ENCODE measurements around the gene TNIK. TPM values are rescaled to one million over a fixed set of nuclear protein-coding genes. Genes with fewer than 3 reads are reported as not detected.

The TNIK gene
- total and polyA plus RNA-seq, 2 experiments from 2014 or later, result 14.6 to 34.3 TPM

GRCh38 chr3:171481011-171481410 is 20.8 kb upstream of the TNIK start:
- H2AFZ ChIP-seq, result peak overlapping the region; percentile 16; the same call in 1 of the 2 replicates

More at GRCh38 chr3:171481011-171481410, 20.8 kb upstream of the TNIK start:
- no peaks in the 10 kb centered on the region for H3F3A ChIP-seq (replicated peaks; ENCODE audit: low read depth)
- no peaks in the 10 kb centered on the region for H3K4me1 ChIP-seq (ENCODE audit: insufficient read depth)
- no peak overlapping the region for H3K27ac ChIP-seq (ENCODE audit: low read depth)
- no peaks in the 10 kb centered on the region for H3K79me2 ChIP-seq (replicated peaks; ENCODE audit: insufficient read depth)
- DNase-seq (ENCODE audit: low spot score) (no peak), ATAC-seq (no peak)
- Mint-ChIP-seq H3K36me3 (ENCODE audit: low read depth) (no peaks in the 10 kb centered on the region), H3K9me3 (no peaks in the 10 kb centered on the region), H3K4me3 (no peak overlapping the region), H3K27ac (no peak overlapping the region), H3K4me1 (no peaks in the 10 kb centered on the region), H3K27me3 (ENCODE audit: insufficient read depth, low read depth, poor library complexity) (peaks cover 3% of the 10 kb centered on the region)
- H3K27me3 ChIP-seq (ENCODE audit: insufficient read depth), result no peaks in the 10 kb centered on the region
- TF ChIP-seq ZNF331 (CRISPR knock-in tag; IDR thresholded peaks at IDR 0.05; ENCODE audit: low read depth) (no peak), NANOG (IDR thresholded peaks at IDR 0.05; ENCODE audit: borderline replicate concordance) (no peak), JUNB (IDR thresholded peaks at IDR 0.05; ENCODE audit: unreplicated experiment) (no peak), CREB1 (CRISPR knock-in tag; IDR thresholded peaks at IDR 0.05; ENCODE audit: low read depth) (no peak), ZNF114 (CRISPR knock-in tag; IDR thresholded peaks at IDR 0.05) (no peak), STAT1 (IDR thresholded peaks at IDR 0.05; ENCODE audit: unreplicated experiment) (no peak), POLR2AphosphoS5 (IDR thresholded peaks at IDR 0.05; ENCODE audit: low read depth) (no peak), EZH2phosphoT487 (IDR thresholded peaks at IDR 0.05; ENCODE audit: unreplicated experiment) (no peak), EZH2 (IDR thresholded peaks at IDR 0.05; ENCODE audit: low read depth, unreplicated experiment) (no peak)
- TF ChIP-seq, protein P1, sequence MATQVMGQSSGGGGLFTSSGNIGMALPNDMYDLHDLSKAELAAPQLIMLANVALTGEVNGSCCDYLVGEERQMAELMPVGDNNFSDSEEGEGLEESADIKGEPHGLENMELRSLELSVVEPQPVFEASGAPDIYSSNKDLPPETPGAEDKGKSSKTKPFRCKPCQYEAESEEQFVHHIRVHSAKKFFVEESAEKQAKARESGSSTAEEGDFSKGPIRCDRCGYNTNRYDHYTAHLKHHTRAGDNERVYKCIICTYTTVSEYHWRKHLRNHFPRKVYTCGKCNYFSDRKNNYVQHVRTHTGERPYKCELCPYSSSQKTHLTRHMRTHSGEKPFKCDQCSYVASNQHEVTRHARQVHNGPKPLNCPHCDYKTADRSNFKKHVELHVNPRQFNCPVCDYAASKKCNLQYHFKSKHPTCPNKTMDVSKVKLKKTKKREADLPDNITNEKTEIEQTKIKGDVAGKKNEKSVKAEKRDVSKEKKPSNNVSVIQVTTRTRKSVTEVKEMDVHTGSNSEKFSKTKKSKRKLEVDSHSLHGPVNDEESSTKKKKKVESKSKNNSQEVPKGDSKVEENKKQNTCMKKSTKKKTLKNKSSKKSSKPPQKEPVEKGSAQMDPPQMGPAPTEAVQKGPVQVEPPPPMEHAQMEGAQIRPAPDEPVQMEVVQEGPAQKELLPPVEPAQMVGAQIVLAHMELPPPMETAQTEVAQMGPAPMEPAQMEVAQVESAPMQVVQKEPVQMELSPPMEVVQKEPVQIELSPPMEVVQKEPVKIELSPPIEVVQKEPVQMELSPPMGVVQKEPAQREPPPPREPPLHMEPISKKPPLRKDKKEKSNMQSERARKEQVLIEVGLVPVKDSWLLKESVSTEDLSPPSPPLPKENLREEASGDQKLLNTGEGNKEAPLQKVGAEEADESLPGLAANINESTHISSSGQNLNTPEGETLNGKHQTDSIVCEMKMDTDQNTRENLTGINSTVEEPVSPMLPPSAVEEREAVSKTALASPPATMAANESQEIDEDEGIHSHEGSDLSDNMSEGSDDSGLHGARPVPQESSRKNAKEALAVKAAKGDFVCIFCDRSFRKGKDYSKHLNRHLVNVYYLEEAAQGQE (IDR thresholded peaks at IDR 0.05; ENCODE audit: unreplicated experiment), result no peak
- TF ChIP-seq, protein P2, sequence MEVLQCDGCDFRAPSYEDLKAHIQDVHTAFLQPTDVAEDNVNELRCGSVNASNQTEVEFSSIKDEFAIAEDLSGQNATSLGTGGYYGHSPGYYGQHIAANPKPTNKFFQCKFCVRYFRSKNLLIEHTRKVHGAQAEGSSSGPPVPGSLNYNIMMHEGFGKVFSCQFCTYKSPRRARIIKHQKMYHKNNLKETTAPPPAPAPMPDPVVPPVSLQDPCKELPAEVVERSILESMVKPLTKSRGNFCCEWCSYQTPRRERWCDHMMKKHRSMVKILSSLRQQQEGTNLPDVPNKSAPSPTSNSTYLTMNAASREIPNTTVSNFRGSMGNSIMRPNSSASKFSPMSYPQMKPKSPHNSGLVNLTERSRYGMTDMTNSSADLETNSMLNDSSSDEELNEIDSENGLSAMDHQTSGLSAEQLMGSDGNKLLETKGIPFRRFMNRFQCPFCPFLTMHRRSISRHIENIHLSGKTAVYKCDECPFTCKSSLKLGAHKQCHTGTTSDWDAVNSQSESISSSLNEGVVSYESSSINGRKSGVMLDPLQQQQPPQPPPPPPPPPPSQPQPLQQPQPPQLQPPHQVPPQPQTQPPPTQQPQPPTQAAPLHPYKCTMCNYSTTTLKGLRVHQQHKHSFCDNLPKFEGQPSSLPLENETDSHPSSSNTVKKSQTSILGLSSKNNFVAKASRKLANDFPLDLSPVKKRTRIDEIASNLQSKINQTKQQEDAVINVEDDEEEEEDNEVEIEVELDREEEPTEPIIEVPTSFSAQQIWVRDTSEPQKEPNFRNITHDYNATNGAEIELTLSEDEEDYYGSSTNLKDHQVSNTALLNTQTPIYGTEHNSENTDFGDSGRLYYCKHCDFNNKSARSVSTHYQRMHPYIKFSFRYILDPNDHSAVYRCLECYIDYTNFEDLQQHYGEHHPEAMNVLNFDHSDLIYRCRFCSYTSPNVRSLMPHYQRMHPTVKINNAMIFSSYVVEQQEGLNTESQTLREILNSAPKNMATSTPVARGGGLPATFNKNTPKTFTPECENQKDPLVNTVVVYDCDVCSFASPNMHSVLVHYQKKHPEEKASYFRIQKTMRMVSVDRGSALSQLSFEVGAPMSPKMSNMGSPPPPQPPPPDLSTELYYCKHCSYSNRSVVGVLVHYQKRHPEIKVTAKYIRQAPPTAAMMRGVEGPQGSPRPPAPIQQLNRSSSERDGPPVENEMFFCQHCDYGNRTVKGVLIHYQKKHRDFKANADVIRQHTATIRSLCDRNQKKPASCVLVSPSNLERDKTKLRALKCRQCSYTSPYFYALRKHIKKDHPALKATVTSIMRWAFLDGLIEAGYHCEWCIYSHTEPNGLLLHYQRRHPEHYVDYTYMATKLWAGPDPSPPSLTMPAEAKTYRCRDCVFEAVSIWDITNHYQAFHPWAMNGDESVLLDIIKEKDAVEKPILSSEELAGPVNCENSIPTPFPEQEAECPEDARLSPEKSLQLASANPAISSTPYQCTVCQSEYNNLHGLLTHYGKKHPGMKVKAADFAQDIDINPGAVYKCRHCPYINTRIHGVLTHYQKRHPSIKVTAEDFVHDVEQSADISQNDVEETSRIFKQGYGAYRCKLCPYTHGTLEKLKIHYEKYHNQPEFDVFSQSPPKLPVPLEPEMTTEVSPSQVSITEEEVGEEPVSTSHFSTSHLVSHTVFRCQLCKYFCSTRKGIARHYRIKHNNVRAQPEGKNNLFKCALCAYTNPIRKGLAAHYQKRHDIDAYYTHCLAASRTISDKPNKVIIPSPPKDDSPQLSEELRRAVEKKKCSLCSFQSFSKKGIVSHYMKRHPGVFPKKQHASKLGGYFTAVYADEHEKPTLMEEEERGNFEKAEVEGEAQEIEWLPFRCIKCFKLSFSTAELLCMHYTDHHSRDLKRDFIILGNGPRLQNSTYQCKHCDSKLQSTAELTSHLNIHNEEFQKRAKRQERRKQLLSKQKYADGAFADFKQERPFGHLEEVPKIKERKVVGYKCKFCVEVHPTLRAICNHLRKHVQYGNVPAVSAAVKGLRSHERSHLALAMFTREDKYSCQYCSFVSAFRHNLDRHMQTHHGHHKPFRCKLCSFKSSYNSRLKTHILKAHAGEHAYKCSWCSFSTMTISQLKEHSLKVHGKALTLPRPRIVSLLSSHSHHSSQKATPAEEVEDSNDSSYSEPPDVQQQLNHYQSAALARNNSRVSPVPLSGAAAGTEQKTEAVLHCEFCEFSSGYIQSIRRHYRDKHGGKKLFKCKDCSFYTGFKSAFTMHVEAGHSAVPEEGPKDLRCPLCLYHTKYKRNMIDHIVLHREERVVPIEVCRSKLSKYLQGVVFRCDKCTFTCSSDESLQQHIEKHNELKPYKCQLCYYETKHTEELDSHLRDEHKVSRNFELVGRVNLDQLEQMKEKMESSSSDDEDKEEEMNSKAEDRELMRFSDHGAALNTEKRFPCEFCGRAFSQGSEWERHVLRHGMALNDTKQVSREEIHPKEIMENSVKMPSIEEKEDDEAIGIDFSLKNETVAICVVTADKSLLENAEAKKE (CRISPR knock-in tag; IDR thresholded peaks at IDR 0.05), result no peak
- TF ChIP-seq, protein P3, sequence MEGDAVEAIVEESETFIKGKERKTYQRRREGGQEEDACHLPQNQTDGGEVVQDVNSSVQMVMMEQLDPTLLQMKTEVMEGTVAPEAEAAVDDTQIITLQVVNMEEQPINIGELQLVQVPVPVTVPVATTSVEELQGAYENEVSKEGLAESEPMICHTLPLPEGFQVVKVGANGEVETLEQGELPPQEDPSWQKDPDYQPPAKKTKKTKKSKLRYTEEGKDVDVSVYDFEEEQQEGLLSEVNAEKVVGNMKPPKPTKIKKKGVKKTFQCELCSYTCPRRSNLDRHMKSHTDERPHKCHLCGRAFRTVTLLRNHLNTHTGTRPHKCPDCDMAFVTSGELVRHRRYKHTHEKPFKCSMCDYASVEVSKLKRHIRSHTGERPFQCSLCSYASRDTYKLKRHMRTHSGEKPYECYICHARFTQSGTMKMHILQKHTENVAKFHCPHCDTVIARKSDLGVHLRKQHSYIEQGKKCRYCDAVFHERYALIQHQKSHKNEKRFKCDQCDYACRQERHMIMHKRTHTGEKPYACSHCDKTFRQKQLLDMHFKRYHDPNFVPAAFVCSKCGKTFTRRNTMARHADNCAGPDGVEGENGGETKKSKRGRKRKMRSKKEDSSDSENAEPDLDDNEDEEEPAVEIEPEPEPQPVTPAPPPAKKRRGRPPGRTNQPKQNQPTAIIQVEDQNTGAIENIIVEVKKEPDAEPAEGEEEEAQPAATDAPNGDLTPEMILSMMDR (conservative IDR thresholded peaks at IDR 0.05; ENCODE audit: low read depth in 2 of 2), result no peak
- TF ChIP-seq, protein P4, sequence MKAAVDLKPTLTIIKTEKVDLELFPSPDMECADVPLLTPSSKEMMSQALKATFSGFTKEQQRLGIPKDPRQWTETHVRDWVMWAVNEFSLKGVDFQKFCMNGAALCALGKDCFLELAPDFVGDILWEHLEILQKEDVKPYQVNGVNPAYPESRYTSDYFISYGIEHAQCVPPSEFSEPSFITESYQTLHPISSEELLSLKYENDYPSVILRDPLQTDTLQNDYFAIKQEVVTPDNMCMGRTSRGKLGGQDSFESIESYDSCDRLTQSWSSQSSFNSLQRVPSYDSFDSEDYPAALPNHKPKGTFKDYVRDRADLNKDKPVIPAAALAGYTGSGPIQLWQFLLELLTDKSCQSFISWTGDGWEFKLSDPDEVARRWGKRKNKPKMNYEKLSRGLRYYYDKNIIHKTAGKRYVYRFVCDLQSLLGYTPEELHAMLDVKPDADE (IDR thresholded peaks at IDR 0.05), result no peak
- H3K4me2 ChIP-seq, result no peak overlapping the region
- H3K4me3 ChIP-seq, result no peak overlapping the region
- H3K36me3 ChIP-seq (ENCODE audit: insufficient read depth), result no peaks in the 10 kb centered on the region
- H4K20me1 ChIP-seq (replicated peaks; ENCODE audit: insufficient read depth), result no peaks in the 10 kb centered on the region
- H3K9me2 ChIP-seq (ENCODE audit: insufficient read depth), result no peaks in the 10 kb centered on the region
